Activated T-cell treated with anti-CD3 and anti-CD28 coated beads, Interleukin-2, amount 50 U/mL, for 24 hours (primary cell): ENCODE measurements around the gene SPO11.

Source experiments
- DNase-seq: peaks from one replicate; pipeline ENCODE4 v3.0.0-alpha.2; 2020
- H3K27ac Mint-ChIP-seq: 2 replicates; pipeline ENCODE4 v1.8.0; 2020; ENCODE audit warnings: mild to moderate bottlenecking, mixed read lengths
- H3K27me3 Mint-ChIP-seq: 2 replicates; pipeline ENCODE4 v1.8.0; 2020; ENCODE audit warnings: mixed read lengths
- H3K36me3 Mint-ChIP-seq: 2 replicates; pipeline ENCODE4 v1.8.0; 2020; ENCODE audit warnings: low read depth, mixed read lengths
- H3K4me1 Mint-ChIP-seq: 2 replicates; pipeline ENCODE4 v1.8.0; 2020; ENCODE audit warnings: low read depth, mixed read lengths
- H3K4me3 Mint-ChIP-seq: 2 replicates; pipeline ENCODE4 v1.8.0; 2020; ENCODE audit warnings: mild to moderate bottlenecking, moderate library complexity, mixed read lengths
- H3K9me3 Mint-ChIP-seq: 2 replicates; pipeline ENCODE4 v1.8.0; 2020; ENCODE audit warnings: mixed read lengths

SPO11 gene

GRCh38 chr20:57392512-57393271 lies 63.1 kb downstream of the SPO11 start:
- Mint-ChIP-seq H3K4me3 (peak overlapping the region; percentile 89), H3K9me3 (no peaks in the 10 kb centered on the region), H3K27me3 (no peaks in the 10 kb centered on the region), H3K4me1 (peaks cover 65% of the 10 kb centered on the region), H3K27ac (peak overlapping the region; percentile 97), H3K36me3 (peaks cover 57% of the 10 kb centered on the region)
- DNase-seq, result peak; percentile 83
